K562 (cell line): ENCODE data around the gene HGS. TPM values are rescaled to one million over a fixed set of nuclear protein-coding genes. Genes with fewer than 3 reads are reported as not detected.
A peak's percentile ranks its signal among the peaks of the same experiment; 100 is the strongest.

Source experiments
- AFF4 ChIP-seq: sonication (generic); formaldehyde crosslinking; IDR thresholded peaks from 2 replicates; pipeline ENCODE4 v1.8.0; 2023; ENCODE audit warnings: mild to moderate bottlenecking, missing genetic modification reagents
- ARID3B ChIP-seq: fragments of 250-450 bp; sonication (Bioruptor Pico); IDR thresholded peaks from 2 replicates; pipeline ENCODE4 v1.4.0; 2020; ENCODE audit warnings: borderline replicate concordance
- ARID4B ChIP-seq: sonication (generic); formaldehyde crosslinking; IDR thresholded peaks from 2 replicates; pipeline ENCODE4 v1.8.0; 2022; ENCODE audit warnings: mild to moderate bottlenecking, missing genetic modification reagents
- BHLHE40 ChIP-seq: IDR thresholded peaks from 2 replicates; pipeline ENCODE4 v1.6.1; 2011; ENCODE audit warnings: low read length, improper control_type of control experiment
- CBFB ChIP-seq: sonication (generic); formaldehyde crosslinking; IDR thresholded peaks from 2 replicates; pipeline ENCODE4 v1.4.0; 2020; ENCODE audit warnings: mild to moderate bottlenecking, missing genetic modification reagents
- CBX2 ChIP-seq: fragments of 200-600 bp; sonication (generic); IDR thresholded peaks from one replicate; pipeline ENCODE4 v1.6.1; 2012; ENCODE audit warnings: mild to moderate bottlenecking, low read length, inconsistent platforms; ENCODE audit not compliant: insufficient read depth, poor library complexity, severe bottlenecking
- DPF2 ChIP-seq: fragments of 450-650 bp; IDR thresholded peaks from 2 replicates; pipeline ENCODE4 v1.6.1; 2016
- ERF ChIP-seq: fragments of 450-650 bp; formaldehyde crosslinking; IDR thresholded peaks from 2 replicates; pipeline ENCODE4 v1.4.0; 2020; ENCODE audit warnings: mild to moderate bottlenecking, mixed read lengths
- FOSL1 ChIP-seq: fragments of 200-800 bp; sonication (Bioruptor generic); conservative IDR thresholded peaks from 2 replicates; pipeline ENCODE4 v1.6.1; 2016; ENCODE audit warnings: missing genetic modification characterization, missing compliant biosample characterization
- HSF4 ChIP-seq: fragments of 250-450 bp; sonication (Bioruptor Pico); IDR thresholded peaks from 2 replicates; pipeline ENCODE4 v2.1.2; 2022; ENCODE audit warnings: mild to moderate bottlenecking, moderate library complexity, borderline replicate concordance
- KHSRP ChIP-seq: fragments of 450-650 bp; IDR thresholded peaks from 2 replicates; pipeline ENCODE4 v1.6.1; 2017
- NRF1 ChIP-seq, 2 experiments: fragments of 450-650 bp; IDR thresholded peaks in 1 of 2; conservative IDR thresholded peaks in 1 of 2; 2 replicates each; pipeline ENCODE4 v1.6.1; 2014; ENCODE audit warnings: mild to moderate bottlenecking in 2 of 2
- NUFIP1 ChIP-seq: fragments of 450-650 bp; IDR thresholded peaks from 2 replicates; pipeline ENCODE4 v1.6.1; 2018; ENCODE audit not compliant: partially characterized antibody
- SMARCE1 ChIP-seq: fragments of 450-650 bp; IDR thresholded peaks from 2 replicates; pipeline ENCODE4 v1.7.1; 2016; ENCODE audit warnings: mild to moderate bottlenecking
- TAF9B ChIP-seq: fragments of 450-650 bp; IDR thresholded peaks from 2 replicates; pipeline ENCODE4 v1.6.1; 2018; ENCODE audit warnings: mild to moderate bottlenecking; ENCODE audit not compliant: partially characterized antibody
- TBP ChIP-seq: optimal IDR thresholded peaks from 2 replicates; pipeline ENCODE3; 2011; ENCODE audit warnings: low read depth, low read length, improper control_type of control experiment
- TFAM ChIP-seq: fragments of 250-450 bp; sonication (Bioruptor Pico); conservative IDR thresholded peaks from 2 replicates; pipeline ENCODE4 v1.5.0; 2021; ENCODE audit warnings: mild to moderate bottlenecking, moderate library complexity
- ZNF695 ChIP-seq: fragments of 450-650 bp; formaldehyde crosslinking; IDR thresholded peaks from 2 replicates; pipeline ENCODE4 v1.4.0; 2020; ENCODE audit warnings: mild to moderate bottlenecking, moderate library complexity
- polyA plus RNA-seq, 8 experiments: library from polyadenylated mRNA; depleted of rRNA in 4 of 8; stranded (reverse) in 5 of 8; unstranded in 3 of 8; fragments of >200 nt; fragmentation: Nextera tagmentation in 2 of 8; fragmentation: Illumina TruSeq in 1 of 8; extraction: Ambion mirVana in 2 of 8; extraction: Trizol in 1 of 8; gene quantifications; 2 replicates each; pipeline versions ENCODE4 v1.2.1 to v1.2.3, GENCODE V29; 2011 to 2014; ENCODE audit warnings: inconsistent platforms in 1 of 8, missing spikeins in 1 of 8
- total RNA-seq, 7 experiments: library from RNA; depleted of rRNA in 6 of 7; stranded (reverse); fragments of >200 nt in 6 of 7; fragmentation: Illumina TruSeq in 2 of 7; extraction: Trizol in 2 of 7; gene quantifications; 2 replicates each; pipeline versions ENCODE4 v1.2.1 to v1.2.3, GENCODE V29; 2011 to 2021; ENCODE audit warnings: low replicate concordance in 1 of 7

Gene HGS
- total and polyA plus RNA-seq, 9 of the 15 experiments (the other 6 are each of a cell fraction or from before 2014, with no cell fraction given) = 3.9 to 176 (median 77.1) TPM

- no peak for TF ChIP-seq ARID3B (CRISPR knock-in tag)
- TF ChIP-seq SMARCE1 = no peak
- TF ChIP-seq BHLHE40 = peak; percentile 30; the same call in 1 of the 2 replicates
- 0 out of 2 replicates have a peak, but pooled peaks have one; percentile 53 for TF ChIP-seq ERF (CRISPR knock-in tag)
- TF ChIP-seq NRF1 (conservative IDR thresholded peaks at IDR 0.05 in 1 of 2, IDR thresholded peaks at IDR 0.05 in 1 of 2) = peak; percentile 95 to 96
- peak; percentile 79 for TF ChIP-seq TAF9B
- TF ChIP-seq HSF4 (CRISPR knock-in tag) = no peak
- no peak for TF ChIP-seq DPF2
- TF ChIP-seq NUFIP1 = no peak
- peak; percentile 94; the same call in 1 of the 2 replicates for TF ChIP-seq ARID4B
- no peak for TF ChIP-seq TFAM (CRISPR knock-in tag)
- peak; percentile 95 for TF ChIP-seq AFF4
- TF ChIP-seq TBP = peak; percentile 88
- TF ChIP-seq ZNF695 (CRISPR knock-in tag) = no peak
- no peak for TF ChIP-seq CBX2
- no peak; the same call in 1 of the 2 replicates for TF ChIP-seq FOSL1 (tag)
- no peak for TF ChIP-seq CBFB (CRISPR knock-in tag)
- no peak for TF ChIP-seq KHSRP
Observed at GRCh38 chr17:81702934-81703746, 19.3 kb downstream of the HGS start, which contains the start of gene MRPL12 (continued).
